Cardiac septum (tissue), 1 donor: ENCODE measurements around the gene PARD3. TPM values are rescaled to one million over a fixed set of nuclear protein-coding genes. Genes with fewer than 3 reads are reported as not detected.
A peak's percentile ranks its signal among the peaks of the same experiment; 100 is the strongest.
"Not testable (repeated sequence)": the region's sequence is repeated elsewhere in the genome, so short reads cannot be mapped to it uniquely, and the experiment has no call there.

ENCODE experiments used
- DNase-seq: peaks from one replicate; pipeline ENCODE4 v3.0.0-alpha.2; 2020; ENCODE audit warnings: low spot score
- intact Hi-C: fragments of 100-400 bp; cut with DNase I; formaldehyde crosslinking; loops from one replicate; pipeline ENCODE4 v1.14.0; 2022
- long read RNA-seq: library from polyadenylated mRNA; unstranded; transcript quantifications from one replicate; pipeline ENCODE4 v2.0.0, GENCODE V29; 2021
- total RNA-seq: library from RNA; stranded (reverse); fragmentation: NEBNext Ultra II Directional; extraction: Animal tissue kit (Norgen Biotek cat#: 25700); gene quantifications from one replicate; pipeline ENCODE4 v1.2.1, GENCODE V29; 2021
- donor health status: DM: no; HTN: no; CAD: no.

The PARD3 gene
- 36.7 TPM for total RNA-seq
- long read RNA-seq, partial matches to known transcripts, result 39 of 69 reads
- long read RNA-seq, other reads (novel, unspliced or antisense), result 30 of 69 reads

- DNase-seq, result peak; percentile 81
- intact Hi-C loops, result loop anchor here (2.0 to 5.0 kb wide), 2 partner anchors 35 to 148 kb away; no protein-coding TSS in a partner anchor
Observed at GRCh38 chr10:34815185-34816084, at the start of gene PARD3. TSS of gene PARD3 (minus strand) at chr10:34815296. CDS start at chr10:34814995, 301 bp downstream.

- intact Hi-C loops, result no loop called here
Observed at GRCh38 chr10:34864149-34865067, 49.3 kb upstream of the PARD3 start.

DNA sequence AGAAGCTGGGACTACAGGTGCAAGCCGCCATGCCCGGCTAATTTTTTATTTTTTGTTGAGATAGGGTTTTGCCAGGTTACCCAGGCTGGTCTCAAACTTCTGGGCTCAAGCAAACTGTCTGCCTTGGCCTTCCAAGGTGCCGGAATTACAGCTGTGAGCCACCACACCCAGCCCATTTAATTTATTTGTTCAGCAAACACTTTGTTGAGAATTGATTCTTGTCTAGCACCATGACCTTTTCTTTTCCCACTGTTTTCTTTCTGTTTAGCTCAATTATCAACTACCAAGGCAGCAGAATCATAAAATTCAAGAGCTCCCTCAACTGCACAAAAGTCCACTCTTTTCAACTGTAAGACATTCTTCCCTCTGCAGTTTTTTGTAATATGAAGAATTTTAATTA lies 47.8 kb upstream of the PARD3 start:
- DNase-seq, result no peak
- intact Hi-C loops, result no loop called here

More at GRCh38 chr10:34864149-34865067, 49.3 kb upstream of the PARD3 start:
- DNase-seq, result no peak

GRCh38 chr10:34861293-34862021 lies 46.4 kb upstream of the PARD3 start:
- intact Hi-C loops, result no loop called here
- DNase-seq, result no peak

DNA sequence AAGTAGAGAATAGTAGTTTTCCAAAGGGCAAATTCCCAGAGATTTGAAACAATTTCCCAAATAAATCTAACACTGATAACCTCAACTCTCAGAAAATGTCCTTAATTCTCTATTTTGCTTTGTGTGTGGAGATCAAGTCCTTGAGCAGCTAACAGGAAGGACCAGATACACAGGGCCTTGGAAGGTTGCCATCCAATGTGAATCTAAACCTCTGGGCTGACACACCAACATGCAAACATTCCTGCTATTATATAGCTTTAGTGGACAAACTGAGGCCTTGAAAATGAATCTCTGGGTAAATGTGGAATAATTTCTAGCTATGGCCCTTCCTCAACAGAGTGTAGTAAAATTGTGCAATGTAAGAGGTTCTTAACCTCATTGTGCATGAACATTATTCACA lies 44.1 kb upstream of the PARD3 start:
- DNase-seq, result no peak
- intact Hi-C loops, result no loop called here

DNA sequence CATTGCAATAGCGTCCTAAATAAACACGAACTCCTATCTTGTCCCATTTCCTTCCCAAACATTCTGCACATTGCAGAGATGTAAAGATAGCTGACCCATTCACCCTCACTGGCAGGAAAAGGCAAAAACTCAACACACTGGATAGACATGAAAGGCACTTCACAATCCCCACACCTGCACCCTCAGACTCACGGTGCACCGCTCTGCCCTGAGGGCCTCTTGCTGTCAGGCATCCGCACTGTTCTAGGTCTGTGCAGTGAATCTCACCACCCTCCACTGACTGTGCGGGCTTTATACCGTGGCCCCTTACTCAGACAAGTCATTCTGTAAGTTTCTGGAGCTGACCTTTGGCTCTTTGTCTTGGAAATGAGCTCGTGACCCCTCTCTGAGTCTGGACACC lies 42.9 kb upstream of the PARD3 start:
- no peak for DNase-seq
- intact Hi-C loops, result no loop called here

GRCh38 chr10:34854147-34854601 lies 39.1 kb upstream of the PARD3 start:
- intact Hi-C loops, result no loop called here
- no peak for DNase-seq

GRCh38 chr10:34853357-34853756 lies 38.3 kb upstream of the PARD3 start:
- no peak for DNase-seq
- intact Hi-C loops, result no loop called here

DNA sequence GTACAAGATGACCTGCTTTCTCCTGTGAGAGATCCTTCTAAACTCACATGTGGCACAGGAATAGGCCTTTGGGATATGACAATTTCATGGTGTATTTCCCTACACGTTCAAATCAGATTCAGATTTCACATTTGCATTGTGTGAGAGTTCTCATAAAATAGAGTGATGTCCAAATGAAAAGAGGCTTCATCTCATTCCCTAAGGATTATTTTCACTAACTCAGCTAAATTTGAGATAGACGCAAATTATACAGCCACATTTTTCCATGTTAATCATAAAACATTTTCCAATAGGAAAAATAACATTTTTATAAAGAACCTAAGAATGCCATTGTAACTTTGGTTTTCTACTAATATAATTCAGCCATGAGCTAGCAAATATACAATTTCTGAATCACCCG lies 35.5 kb upstream of the PARD3 start:
- no peak for DNase-seq
- intact Hi-C loops, result no loop called here

- intact Hi-C loops, result no loop called here
Observed at GRCh38 chr10:34850036-34850435, 34.9 kb upstream of the PARD3 start.

GRCh38 chr10:34845070-34845469 lies 30.0 kb upstream of the PARD3 start:
- intact Hi-C loops, result no loop called here
- no peak for DNase-seq

More at GRCh38 chr10:34850036-34850435, 34.9 kb upstream of the PARD3 start:
- DNase-seq, result no peak

DNA sequence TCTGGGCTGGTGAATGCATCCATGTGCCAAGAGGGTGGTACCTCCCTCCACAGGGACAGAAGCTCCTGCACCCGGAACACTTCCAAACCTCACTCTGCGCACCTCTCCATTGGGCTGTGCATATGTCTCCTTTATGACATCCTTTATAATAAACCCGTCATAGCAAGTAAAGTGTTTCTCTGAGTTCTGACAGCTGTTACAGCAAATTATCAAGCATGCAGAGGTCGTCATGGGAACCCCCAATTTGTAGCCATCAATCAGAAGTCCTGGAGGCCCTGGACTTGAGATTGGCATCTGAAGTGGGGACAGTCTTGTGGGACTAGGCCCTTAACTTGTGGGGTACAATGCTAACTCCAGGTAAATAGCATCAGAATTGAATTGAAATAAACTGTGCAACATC lies 29.4 kb upstream of the PARD3 start:
- no peak for DNase-seq
- intact Hi-C loops, result no loop called here

DNA sequence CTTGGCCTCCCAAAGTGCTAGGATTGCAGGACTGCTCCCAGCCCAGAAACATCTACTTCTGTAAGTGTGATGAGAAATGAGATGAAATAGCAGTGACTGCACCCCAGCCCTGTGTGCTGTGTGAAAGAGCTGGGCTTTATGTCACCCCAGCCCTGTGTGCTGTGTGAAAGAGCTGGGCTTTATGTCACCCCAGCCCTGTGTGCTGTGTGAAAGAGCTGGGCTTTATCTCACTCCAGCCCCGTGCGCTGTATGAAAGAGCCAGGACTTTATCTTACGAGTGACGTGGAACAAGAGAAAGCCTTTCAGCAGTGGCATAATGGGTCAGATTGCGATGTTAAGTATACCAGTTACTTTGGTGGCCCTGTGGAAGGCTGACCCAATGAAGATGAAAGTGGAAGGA lies 28.4 kb upstream of the PARD3 start:
- intact Hi-C loops, DNase-seq: not testable (repeated sequence)

GRCh38 chr10:34838366-34838900 lies 23.3 kb upstream of the PARD3 start:
- DNase-seq, result no peak
- intact Hi-C loops, result no loop called here

GRCh38 chr10:34835908-34836508 lies 20.9 kb upstream of the PARD3 start:
- no peak for DNase-seq
- intact Hi-C loops, result no loop called here

DNA sequence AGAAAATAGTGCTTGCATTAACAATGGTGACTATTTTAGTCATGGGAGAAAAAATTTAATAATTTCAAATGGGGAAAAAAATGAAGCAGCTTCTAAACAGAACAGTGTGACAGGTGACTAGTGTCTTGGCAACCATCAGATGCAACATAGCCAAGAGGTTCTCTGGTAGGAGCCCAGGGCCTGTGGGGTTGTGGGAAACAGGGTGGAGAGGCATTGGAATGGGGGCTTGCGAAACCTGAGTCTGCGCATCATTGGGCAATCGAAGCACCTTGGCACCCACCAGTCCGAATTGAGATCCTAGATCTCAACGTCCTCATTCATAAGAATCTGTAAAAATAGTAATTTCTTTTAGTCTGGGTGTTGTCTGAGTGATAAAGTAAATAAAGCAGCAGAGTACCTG lies 19.2 kb upstream of the PARD3 start:
- intact Hi-C loops, result no loop called here
- no peak for DNase-seq

GRCh38 chr10:34830217-34830822 lies 15.2 kb upstream of the PARD3 start:
- intact Hi-C loops, result no loop called here
- no peak for DNase-seq
